Amygdala (tissue), 56 donors: ENCODE data around the gene LRRFIP1.
A peak's percentile ranks its signal among the peaks of the same experiment; 100 is the strongest.

Experiments
- DNase-seq, 56 donors: peaks; one replicate each; lab custom pipeline; 2025; lab: John Stamatoyannopoulos, UW

LRRFIP1 gene

DNA sequence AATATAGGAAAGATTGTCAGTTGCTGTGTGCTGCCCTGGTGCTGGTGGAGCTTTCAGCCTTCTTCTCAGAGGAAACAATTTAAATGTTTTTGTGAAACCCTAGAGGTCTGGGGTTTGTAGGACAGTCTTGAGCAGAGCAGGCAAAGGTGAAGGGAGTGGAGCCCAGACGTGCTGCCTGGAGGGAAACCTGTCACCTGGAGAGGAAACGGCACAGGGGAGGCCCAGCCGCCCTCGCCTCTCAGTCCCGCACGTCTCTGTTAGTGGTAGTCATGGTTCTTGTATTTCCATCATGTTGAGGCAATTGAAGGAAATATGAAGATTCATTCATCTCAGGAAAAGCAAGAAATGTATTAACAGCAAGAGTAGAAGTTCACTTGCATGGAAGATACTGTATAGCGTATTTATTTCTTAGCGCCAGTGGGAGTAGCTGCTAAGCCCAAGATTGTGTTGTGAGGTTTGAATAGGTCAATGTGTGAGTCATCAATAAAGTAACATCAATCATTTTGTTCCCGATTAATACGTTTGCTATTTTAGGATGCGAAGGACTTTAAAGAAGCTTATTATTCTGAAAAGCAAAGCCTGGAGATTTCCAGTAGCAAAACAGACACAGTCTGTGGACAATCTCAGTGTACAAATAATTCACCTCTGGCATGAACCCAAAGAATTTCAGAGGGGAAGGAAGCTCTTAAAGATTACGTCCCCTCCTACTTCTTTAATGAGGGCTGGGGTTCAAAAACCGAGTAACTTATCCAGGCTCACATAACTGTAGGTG is 70.4 kb downstream of the LRRFIP1 start:
- DNase-seq, result no peak

- no peak for DNase-seq
Measured at GRCh38 chr2:237698358-237698694, 70.9 kb downstream of the LRRFIP1 start.

DNA sequence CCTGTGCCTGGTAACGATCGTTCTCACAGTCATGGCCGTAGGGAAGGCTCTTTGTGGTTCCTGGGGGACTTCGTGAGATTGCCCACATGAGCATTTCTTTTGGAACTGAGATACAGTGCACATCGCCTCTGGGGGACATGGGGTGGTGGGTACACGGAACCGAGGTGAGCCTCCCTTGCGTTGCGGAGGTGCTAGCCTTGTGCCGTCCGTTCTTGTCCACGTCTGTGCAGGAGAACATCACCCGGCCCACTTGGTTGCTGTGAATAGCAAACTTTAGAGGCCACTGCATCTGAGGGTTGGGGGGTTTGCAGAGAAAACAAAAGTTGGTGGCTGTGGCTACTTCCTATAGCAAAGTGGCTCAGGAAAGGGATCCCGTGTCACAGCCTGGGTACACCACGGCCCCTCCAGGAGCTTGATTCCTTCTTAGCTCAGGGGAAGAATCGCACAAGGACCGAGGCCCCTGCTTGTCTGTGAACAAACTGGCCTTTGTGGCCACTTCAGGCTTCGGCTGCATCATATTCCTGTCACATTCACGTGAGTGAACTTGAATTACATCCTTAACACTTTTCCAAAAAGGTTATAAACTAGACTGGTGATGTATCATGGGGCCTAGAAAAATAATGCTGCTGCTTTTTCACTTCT is 72.6 kb downstream of the LRRFIP1 start:
- DNase-seq, result no peak

DNA sequence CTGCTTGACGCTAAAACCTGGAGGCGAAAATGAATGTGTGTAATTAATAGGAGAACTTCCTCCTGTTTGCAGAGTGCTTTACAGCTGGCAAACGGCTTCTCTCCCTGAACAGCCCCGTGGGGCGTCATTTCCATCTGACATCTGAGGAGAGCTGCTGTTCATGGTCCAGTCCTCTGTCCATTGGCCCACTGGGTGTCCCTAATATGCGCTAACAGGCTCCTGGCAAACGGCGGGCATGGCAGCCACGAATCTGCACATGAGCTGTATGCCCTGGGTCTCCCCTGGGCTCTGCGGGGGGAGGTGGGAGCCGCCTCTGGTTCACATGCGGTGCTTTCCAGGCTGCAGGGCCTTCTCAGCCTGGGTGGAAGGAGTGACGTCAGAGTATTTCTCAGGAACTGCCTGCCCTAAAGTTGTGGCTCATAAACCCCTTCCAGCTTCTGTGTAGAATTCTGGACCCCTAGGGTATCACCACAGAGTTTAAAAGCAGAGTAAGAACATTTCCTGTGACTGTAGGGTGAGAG is 73.2 kb downstream of the LRRFIP1 start:
- peak in 8 of 56 donors; percentile 25 to 44 (median 40) for DNase-seq

GRCh38 chr2:237701033-237701858 is 73.9 kb downstream of the LRRFIP1 start:
- DNase-seq, result no peak

DNA sequence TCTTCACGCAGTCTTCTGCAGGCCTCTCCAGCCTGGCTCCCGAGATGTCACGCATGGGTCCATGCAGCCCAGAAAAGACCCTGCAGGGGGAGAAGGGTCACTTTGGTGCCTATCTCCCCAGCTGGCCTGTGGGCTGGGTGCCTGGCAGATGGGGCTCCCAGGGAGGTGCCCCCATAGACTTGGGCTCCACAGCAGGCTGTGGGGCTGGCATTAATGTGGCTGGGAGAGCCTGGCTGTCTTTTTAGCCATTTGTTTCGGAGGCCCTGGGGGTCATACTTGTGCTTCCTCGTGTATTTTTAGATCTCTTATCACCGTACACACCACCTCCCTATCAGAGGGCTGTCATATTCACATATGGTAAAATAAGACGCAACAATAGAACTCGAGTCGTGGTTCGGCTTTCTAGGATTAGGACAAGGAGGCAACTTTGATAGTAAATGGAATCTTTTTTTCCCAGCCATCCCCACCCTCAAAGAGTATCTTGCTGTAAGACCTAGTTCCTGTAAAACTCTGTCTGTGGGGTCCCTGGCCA is 74.5 kb downstream of the LRRFIP1 start:
- DNase-seq, result no peak

- peak in 3 of 56 donors; percentile 18 to 26 (median 25) for DNase-seq
Measured at GRCh38 chr2:237702441-237703391, 75.3 kb downstream of the LRRFIP1 start.

- DNase-seq, result no peak
Measured at GRCh38 chr2:237704501-237705434, 77.4 kb downstream of the LRRFIP1 start.

DNA sequence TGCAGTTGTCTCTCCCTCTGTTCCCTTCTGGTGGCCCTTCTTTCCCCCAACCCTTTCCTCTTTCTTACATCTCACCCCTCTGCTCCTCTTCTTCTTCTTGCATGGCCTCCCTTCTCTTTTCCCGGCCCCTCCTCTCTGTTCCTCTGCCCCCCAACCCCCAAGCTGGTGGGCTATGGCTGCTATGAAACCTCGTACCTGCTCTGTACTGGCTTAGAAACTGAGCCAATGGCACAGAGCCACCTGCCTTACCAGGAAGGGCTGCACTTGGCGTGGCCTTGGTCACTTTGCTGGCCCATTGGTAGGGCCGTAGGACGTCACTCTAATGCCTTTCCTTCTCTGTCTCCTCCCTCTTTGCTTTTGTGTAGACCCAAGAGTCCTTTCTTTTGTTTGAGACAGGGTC is 78.9 kb downstream of the LRRFIP1 start:
- no peak for DNase-seq

- no peak for DNase-seq
Measured at GRCh38 chr2:237708065-237708398, 80.6 kb downstream of the LRRFIP1 start.

GRCh38 chr2:237708491-237708890 is 81.1 kb downstream of the LRRFIP1 start:
- DNase-seq, result no peak

DNA sequence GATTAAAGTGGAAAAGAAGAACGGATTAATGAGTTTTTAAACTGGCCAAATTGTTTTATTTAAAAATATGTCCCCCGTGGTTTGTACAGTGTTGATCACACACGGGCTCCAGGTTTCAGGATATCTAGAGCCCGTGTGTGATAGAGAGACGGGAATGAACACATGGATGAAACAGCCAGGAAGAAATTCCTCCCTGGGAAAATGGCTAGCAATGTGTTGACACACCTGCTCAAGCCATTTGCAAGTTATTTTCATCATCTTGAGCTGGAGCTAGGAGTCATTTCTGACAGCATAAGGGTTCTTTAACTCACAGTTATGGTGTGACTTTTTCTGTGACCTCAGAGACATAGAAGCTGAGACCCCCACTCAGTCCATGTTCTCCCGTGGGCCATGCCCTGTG is 81.6 kb downstream of the LRRFIP1 start:
- no peak for DNase-seq

GRCh38 chr2:237711458-237712150 is 84.2 kb downstream of the LRRFIP1 start:
- no peak for DNase-seq

- DNase-seq, result no peak
Measured at GRCh38 chr2:237712477-237713377, 85.3 kb downstream of the LRRFIP1 start.

DNA sequence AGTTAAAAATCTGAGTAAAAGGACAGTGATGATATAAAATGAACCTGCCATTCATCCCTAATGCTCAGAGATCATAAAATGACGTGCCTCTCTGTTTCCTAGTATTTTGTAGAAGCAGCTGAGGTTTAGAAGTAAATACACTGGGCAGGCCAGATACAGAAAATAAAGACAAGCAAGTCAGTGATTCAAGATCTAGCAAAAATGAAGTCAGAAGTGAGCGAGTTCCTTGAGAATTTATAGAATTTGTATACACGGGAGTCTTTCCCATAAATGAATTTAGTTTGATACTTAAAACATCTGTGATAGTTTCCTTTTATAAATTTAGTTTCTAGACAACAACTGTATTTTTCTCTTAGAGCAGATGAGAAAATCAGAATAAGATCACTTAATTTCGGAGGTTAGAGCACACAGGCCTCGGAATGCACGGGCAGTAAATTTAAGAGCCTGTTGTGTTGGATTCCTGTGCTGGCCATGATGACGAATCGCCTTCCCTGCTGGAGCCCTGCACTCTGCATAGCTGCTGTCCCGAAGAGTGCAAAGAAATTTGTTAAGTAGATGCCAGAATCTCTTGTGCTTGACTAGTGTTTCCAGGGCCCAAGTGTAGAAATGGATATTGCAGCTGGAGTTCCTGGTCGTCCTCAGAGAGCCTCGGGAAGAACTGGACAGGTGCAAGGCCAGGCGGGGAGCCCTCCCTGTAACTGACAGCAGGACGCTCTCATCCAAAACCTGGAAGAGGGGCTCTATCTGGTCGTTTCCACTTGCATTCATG is 87.5 kb downstream of the LRRFIP1 start:
- DNase-seq, result no peak

DNA sequence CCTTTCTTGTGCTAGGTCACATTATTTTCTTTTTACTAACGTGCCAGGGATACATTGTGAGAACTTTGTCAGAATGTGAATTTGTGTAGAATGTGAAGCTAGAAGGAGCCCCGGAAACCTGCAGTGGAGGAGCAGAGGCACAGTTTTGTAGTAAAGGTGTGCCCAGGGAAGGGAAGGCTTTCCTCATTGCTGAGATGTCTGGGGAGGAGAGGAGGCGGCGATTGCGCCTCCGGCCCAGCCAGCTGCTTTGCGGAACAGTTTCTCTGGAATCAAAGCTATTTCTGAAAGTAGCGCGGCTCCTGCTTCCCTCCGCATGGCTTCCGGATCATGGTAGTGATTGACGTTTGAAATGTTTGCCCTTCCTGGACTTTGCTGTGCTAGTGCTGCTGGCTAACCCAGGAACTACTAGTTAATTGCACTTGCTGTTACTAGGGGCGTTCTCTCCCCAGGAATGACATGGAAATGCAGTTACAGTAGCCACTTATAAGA is 88.1 kb downstream of the LRRFIP1 start:
- DNase-seq, result no peak
